Measurements from ENCODE around the gene NACC2.

NACC2 gene

GRCh38 chr9:136119883-136120393 lies 24.8 kb upstream of the NACC2 start:
- H3K4me3 ChIP-seq (replicated peaks in 1 of 2; ENCODE audit: low read depth in 2 of 2, low read length in 2 of 2), result peak overlapping the region; percentile 48 to 74
- DNase-seq (ENCODE audit: low read depth in 2 of 2), result no peak
- TF ChIP-seq CTCF (IDR thresholded peaks at IDR 0.05; ENCODE audit: low read depth, low read length), result no peak

GRCh38 chr9:136119061-136119882 lies 24.2 kb upstream of the NACC2 start:
- DNase-seq (ENCODE audit: low read depth in 2 of 2), result peak; percentile 35 to 62
- H3K4me3 ChIP-seq (replicated peaks in 1 of 2; ENCODE audit: low read depth in 2 of 2, low read length in 2 of 2), result peak overlapping the region; percentile 48 to 74
- TF ChIP-seq CTCF (IDR thresholded peaks at IDR 0.05; ENCODE audit: low read depth, low read length), result no peak

- no peak for TF ChIP-seq CTCF (IDR thresholded peaks at IDR 0.05; ENCODE audit: low read depth, low read length)
- peak within 1 kb of the TSS; percentile 58 to 74 for H3K4me3 ChIP-seq (replicated peaks in 1 of 2; ENCODE audit: low read depth in 2 of 2, low read length in 2 of 2)
- DNase-seq (ENCODE audit: low read depth in 2 of 2), result peak; percentile 97 to 98
These were observed 23.4 kb upstream of the NACC2 start, which contains the start of gene TMEM250 for GRCh38 chr9:136118320-136119060. TSS of gene TMEM250 (minus strand) at chr9:136118875. CDS start at chr9:136116900, 1,975 bp downstream.

GRCh38 chr9:136117916-136118319 lies 22.8 kb upstream of the NACC2 start:
- DNase-seq (ENCODE audit: low read depth in 2 of 2), result peak; percentile 12 to 50
- peak overlapping the region; percentile 58 to 74 for H3K4me3 ChIP-seq (replicated peaks in 1 of 2; ENCODE audit: low read depth in 2 of 2, low read length in 2 of 2)
- TF ChIP-seq CTCF (IDR thresholded peaks at IDR 0.05; ENCODE audit: low read depth, low read length), result no peak

GRCh38 chr9:136117291-136117915 lies 22.3 kb upstream of the NACC2 start:
- DNase-seq (ENCODE audit: low read depth in 2 of 2), result peak in 1 of 2 donors; percentile 39
- no peak for TF ChIP-seq CTCF (IDR thresholded peaks at IDR 0.05; ENCODE audit: low read depth, low read length)
- peak overlapping the region; percentile 58 to 74 for H3K4me3 ChIP-seq (replicated peaks in 1 of 2; ENCODE audit: low read depth in 2 of 2, low read length in 2 of 2)

GRCh38 chr9:136116360-136117098 lies 21.4 kb upstream of the NACC2 start:
- TF ChIP-seq CTCF (IDR thresholded peaks at IDR 0.05; ENCODE audit: low read depth, low read length), result no peak
- H3K4me3 ChIP-seq (replicated peaks in 1 of 2; ENCODE audit: low read depth in 2 of 2, low read length in 2 of 2), result no peak overlapping the region
- DNase-seq (ENCODE audit: low read depth in 2 of 2), result no peak

Data from cardiac fibroblast (primary cell).